Large intestine (tissue), 3 donors: ENCODE measurements around the gene SPNS2. TPM values are rescaled to one million over a fixed set of nuclear protein-coding genes. Genes with fewer than 3 reads are reported as not detected.

Experiments
- DNase-seq, 2 donors: peaks; one replicate each; pipeline versions ENCODE4 v3.0.0 to v3.0.0-alpha.2; 2013
- H3K27ac ChIP-seq: one replicate; pipeline ENCODE4 v1.5.1; 2013; ENCODE audit warnings: low read length
- H3K27me3 ChIP-seq: 2 replicates; pipeline ENCODE4 v1.6.1; 2013; ENCODE audit warnings: low read length; ENCODE audit not compliant: control insufficient read depth, insufficient read depth
- H3K36me3 ChIP-seq: 2 replicates; pipeline ENCODE4 v1.6.1; 2013; ENCODE audit warnings: low read length; ENCODE audit not compliant: control insufficient read depth, insufficient read depth
- H3K4me1 ChIP-seq: one replicate; pipeline ENCODE4 v1.6.1; 2013; ENCODE audit warnings: low read length; ENCODE audit not compliant: control insufficient read depth, insufficient read depth
- H3K4me3 ChIP-seq: one replicate; pipeline ENCODE4 v1.5.1; 2013; ENCODE audit warnings: low read length
- H3K9me3 ChIP-seq: one replicate; pipeline ENCODE4 v1.6.1; 2013; ENCODE audit warnings: mild to moderate bottlenecking, low read depth, low read length, moderate library complexity; ENCODE audit not compliant: control insufficient read depth
- WGBS: methylation state at CpG from one replicate; pipeline ENCODE4 v1.1.5; 2013; ENCODE audit warnings: low lambda C conversion rate; ENCODE audit not compliant: insufficient coverage; 5-methylcytosine and 5-hydroxymethylcytosine counted together
- polyA plus RNA-seq: library from polyadenylated mRNA; unstranded; fragments of 120-200 nt; gene quantifications from one replicate; pipeline ENCODE4 v1.2.1, GENCODE V29; 2013

The SPNS2 gene
- polyA plus RNA-seq, 1 donor = 13.3 TPM

GRCh38 chr17:4551796-4552525 is 53.3 kb downstream of the SPNS2 start:
- DNase-seq = no peak
- peaks cover 62% of the 10 kb centered on the region for H3K36me3 ChIP-seq
- WGBS = no CpG with 5 or more reads among the region's 27 CpGs

GRCh38 chr17:4553669-4554068 is 55.0 kb downstream of the SPNS2 start:
- H3K27me3 ChIP-seq = no peaks in the 10 kb centered on the region
- H3K4me1 ChIP-seq = peaks cover 9% of the 10 kb centered on the region
- no CpG with 5 or more reads among the region's 9 CpGs for WGBS
- H3K27ac ChIP-seq = no peak overlapping the region
- no peaks in the 10 kb centered on the region for H3K9me3 ChIP-seq
- H3K36me3 ChIP-seq = peaks cover 45% of the 10 kb centered on the region
- peak overlapping the region; percentile 76 for H3K4me3 ChIP-seq
- DNase-seq = no peak

More at GRCh38 chr17:4551796-4552525, 53.3 kb downstream of the SPNS2 start:
- Histone ChIP-seq H3K27me3 (no peaks in the 10 kb centered on the region), H3K4me3 (no peak overlapping the region), H3K9me3 (no peaks in the 10 kb centered on the region), H3K27ac (no peak overlapping the region), H3K4me1 (peaks cover 9% of the 10 kb centered on the region)

- peaks cover 14% of the 10 kb centered on the region for H3K4me1 ChIP-seq
- no peak for DNase-seq
- no peaks in the 10 kb centered on the region for H3K9me3 ChIP-seq
- no peak overlapping the region for H3K27ac ChIP-seq
- H3K36me3 ChIP-seq = peaks cover 37% of the 10 kb centered on the region
- no peaks in the 10 kb centered on the region for H3K27me3 ChIP-seq
- H3K4me3 ChIP-seq = peak overlapping the region; percentile 76
- WGBS = no CpG with 5 or more reads among the region's 18 CpGs
These were observed 55.8 kb downstream of the SPNS2 start for GRCh38 chr17:4554441-4554996.

- Histone ChIP-seq H3K27me3 (no peaks in the 10 kb centered on the region), H3K27ac (peak within 1 kb of the TSS; percentile 58), H3K36me3 (peaks cover 30% of the 10 kb centered on the region), H3K4me1 (peaks cover 21% of the 10 kb centered on the region), H3K4me3 (peak within 1 kb of the TSS; percentile 76), H3K9me3 (no peaks in the 10 kb centered on the region)
- no CpG with 5 or more reads among the region's 69 CpGs for WGBS
- peak; percentile 96 to 97 for DNase-seq
These were observed 56.5 kb downstream of the SPNS2 start, which contains the start of gene MYBBP1A for GRCh38 chr17:4554997-4555799. Gene MYBBP1A, minus strand, starts transcription at chr17:4555384. Its CDS starts 60 bp downstream, at chr17:4555324.

GRCh38 chr17:4555873-4556759 is 57.4 kb downstream of the SPNS2 start:
- no peak for DNase-seq
- Histone ChIP-seq H3K27ac (peak overlapping the region; percentile 58), H3K9me3 (no peaks in the 10 kb centered on the region), H3K4me3 (peak overlapping the region; percentile 76), H3K4me1 (peaks cover 30% of the 10 kb centered on the region), H3K27me3 (no peaks in the 10 kb centered on the region), H3K36me3 (peaks cover 21% of the 10 kb centered on the region)
- 50% methylated on average over 3 of the region's 17 CpGs for whole genome bisulfite sequencing

- DNase-seq = no peak
- Histone ChIP-seq H3K9me3 (no peaks in the 10 kb centered on the region), H3K4me3 (no peak overlapping the region), H3K27me3 (no peaks in the 10 kb centered on the region), H3K27ac (no peak overlapping the region), H3K36me3 (peaks cover 14% of the 10 kb centered on the region), H3K4me1 (peaks cover 37% of the 10 kb centered on the region)
- WGBS = 83% methylated on average over 1 of the region's 4 CpGs
These were observed 58.3 kb downstream of the SPNS2 start for GRCh38 chr17:4556996-4557395.

GRCh38 chr17:4557626-4558346 is 59.1 kb downstream of the SPNS2 start:
- Histone ChIP-seq H3K36me3 (peaks cover 7% of the 10 kb centered on the region), H3K4me3 (no peak overlapping the region), H3K27me3 (no peaks in the 10 kb centered on the region), H3K4me1 (peaks cover 44% of the 10 kb centered on the region), H3K27ac (no peak overlapping the region), H3K9me3 (no peaks in the 10 kb centered on the region)
- no CpG with 5 or more reads among the region's 6 CpGs for WGBS
- no peak for DNase-seq

GRCh38 chr17:4558347-4558971 is 59.8 kb downstream of the SPNS2 start:
- DNase-seq = no peak
- WGBS = no CpG with 5 or more reads among the region's 24 CpGs
- Histone ChIP-seq H3K4me3 (no peak overlapping the region), H3K36me3 (peaks cover 2% of the 10 kb centered on the region), H3K4me1 (peaks cover 46% of the 10 kb centered on the region), H3K9me3 (no peaks in the 10 kb centered on the region), H3K27me3 (no peaks in the 10 kb centered on the region), H3K27ac (no peak overlapping the region)

GRCh38 chr17:4559139-4559791 is 60.6 kb downstream of the SPNS2 start:
- H3K9me3 ChIP-seq = no peaks in the 10 kb centered on the region
- no peaks in the 10 kb centered on the region for H3K36me3 ChIP-seq
- no peaks in the 10 kb centered on the region for H3K27me3 ChIP-seq
- H3K4me1 ChIP-seq = peaks cover 42% of the 10 kb centered on the region
- H3K4me3 ChIP-seq = no peak overlapping the region
- WGBS = no CpG with 5 or more reads among the region's 17 CpGs
- no peak for DNase-seq
- no peak overlapping the region for H3K27ac ChIP-seq
